K562 (cell line): Measurements from ENCODE around the gene BAD. TPM values are rescaled to one million over a fixed set of nuclear protein-coding genes. Genes with fewer than 3 reads are reported as not detected.
A peak's percentile ranks its signal among the peaks of the same experiment; 100 is the strongest.

ENCODE experiments used
- CTCFL ChIP-seq: IDR thresholded peaks from 2 replicates; pipeline ENCODE4 v1.6.1; 2011; ENCODE audit warnings: borderline replicate concordance, low read depth, mild to moderate bottlenecking, moderate library complexity, low read length; ENCODE audit not compliant: insufficient read depth, poor library complexity, severe bottlenecking
- GATAD2A ChIP-seq: fragments of 450-650 bp; IDR thresholded peaks from 2 replicates; pipeline ENCODE4 v1.6.1; 2017
- MTA3 ChIP-seq: fragments of 450-650 bp; formaldehyde crosslinking; IDR thresholded peaks from 2 replicates; pipeline ENCODE4 v1.6.1; 2017; ENCODE audit warnings: mild to moderate bottlenecking, borderline replicate concordance
- NKRF ChIP-seq: fragments of 450-650 bp; IDR thresholded peaks from 2 replicates; pipeline ENCODE4 v1.6.1; 2016; ENCODE audit warnings: borderline replicate concordance
- TFAP4 ChIP-seq: sonication (generic); formaldehyde crosslinking; IDR thresholded peaks from 2 replicates; pipeline ENCODE4 v1.8.0; 2022; ENCODE audit warnings: missing genetic modification reagents, mild to moderate bottlenecking, moderate library complexity, borderline replicate concordance
- ZBTB40 ChIP-seq, 2 experiments: fragments of 450-650 bp in 1 of 2; sonication (generic) in 1 of 2; formaldehyde crosslinking in 1 of 2; IDR thresholded peaks; 2 replicates each; pipeline versions ENCODE4 v1.7.1 to v1.9.0; 2016 to 2022; ENCODE audit warnings: inconsistent platforms in 1 of 2, mild to moderate bottlenecking in 1 of 2, missing genetic modification reagents in 1 of 2
- polyA plus RNA-seq, 8 experiments: library from polyadenylated mRNA; depleted of rRNA in 4 of 8; stranded (reverse) in 5 of 8; unstranded in 3 of 8; fragments of >200 nt; fragmentation: Nextera tagmentation in 2 of 8; fragmentation: Illumina TruSeq in 1 of 8; extraction: Ambion mirVana in 2 of 8; extraction: Trizol in 1 of 8; gene quantifications; 2 replicates each; pipeline versions ENCODE4 v1.2.1 to v1.2.3, GENCODE V29; 2011 to 2014; ENCODE audit warnings: inconsistent platforms in 1 of 8, missing spikeins in 1 of 8
- total RNA-seq, 7 experiments: library from RNA; depleted of rRNA in 6 of 7; stranded (reverse); fragments of >200 nt in 6 of 7; fragmentation: Illumina TruSeq in 2 of 7; extraction: Trizol in 2 of 7; gene quantifications; 2 replicates each; pipeline versions ENCODE4 v1.2.1 to v1.2.3, GENCODE V29; 2011 to 2021; ENCODE audit warnings: low replicate concordance in 1 of 7

The BAD gene
- total and polyA plus RNA-seq, 9 of the 15 experiments (the other 6 are each of a cell fraction or from before 2014, with no cell fraction given): 0.61 to 45.6 (median 11.8) TPM

- TF ChIP-seq ZBTB40 (IDR thresholded peaks at IDR 0.05) (peak; percentile 56; the same call in 1 of the 2 replicates), ZBTB40 (CRISPR knock-in tag; IDR thresholded peaks at IDR 0.05) (no peak), NKRF (peak; percentile 25; the same call in 1 of the 2 replicates), GATAD2A (no peak), CTCFL (no peak), TFAP4 (CRISPR knock-in tag) (peak; percentile 41; the same call in 1 of the 2 replicates), MTA3 (0 out of 2 replicates have a peak, but pooled peaks have one; percentile 45)
Observed at GRCh38 chr11:64252003-64252872, 32.2 kb downstream of the BAD start (continued).
